Esophagus squamous epithelium (tissue), 5 donors: ENCODE measurements around the gene SLC1A7. TPM values are rescaled to one million over a fixed set of nuclear protein-coding genes. Genes with fewer than 3 reads are reported as not detected.
A peak's percentile ranks its signal among the peaks of the same experiment; 100 is the strongest.

Experiments used
- DNase-seq: peaks from one replicate; lab custom pipeline; 2025; lab: John Stamatoyannopoulos, UW
- H3K27ac ChIP-seq, 4 donors: fragments of 200-600 bp; sonication (generic); one replicate each; pipeline ENCODE4 v1.5.1; 2016 to 2019; ENCODE audit warnings: mild to moderate bottlenecking in 1 of 4
- H3K27me3 ChIP-seq, 4 donors: fragments of 200-600 bp; sonication (generic); 1 replicate in 3 of 4; 2 replicates in 1 of 4; pipeline versions ENCODE4 v1.5.1 to v1.6.0; 2017 to 2021; ENCODE audit warnings: antibody characterized with exemption in 1 of 4
- H3K36me3 ChIP-seq, 3 donors: fragments of 200-600 bp; sonication (generic); one replicate each; pipeline ENCODE4 v1.5.1; 2016 to 2019
- H3K4me1 ChIP-seq, 3 donors: fragments of 200-600 bp; sonication (generic); one replicate each; pipeline ENCODE4 v1.5.1; 2017 to 2019
- H3K4me3 ChIP-seq, 4 donors: fragments of 200-600 bp; sonication (generic); 1 replicate in 3 of 4; 2 replicates in 1 of 4; pipeline ENCODE4 v1.5.1; 2016 to 2019; ENCODE audit warnings: mild to moderate bottlenecking in 2 of 4, moderate library complexity in 1 of 4
- H3K9me3 ChIP-seq, 3 donors: fragments of 200-600 bp; sonication (generic); one replicate each; pipeline ENCODE4 v1.5.1; 2016 to 2019
- CTCF ChIP-seq, 6 experiments: fragments of 450-650 bp in 4 of 6; fragments of 200-600 bp in 2 of 6; sonication (generic) in 2 of 6; IDR thresholded peaks; one replicate each; pipeline ENCODE4 v1.5.1; 2016 to 2019; ENCODE audit warnings: antibody characterized with exemption in 6 of 6, mild to moderate bottlenecking in 4 of 6, moderate library complexity in 4 of 6
- POLR2A ChIP-seq, 4 donors: fragments of 450-650 bp; IDR thresholded peaks; one replicate each; pipeline ENCODE4 v1.6.1; 2017; ENCODE audit warnings: antibody characterized with exemption in 4 of 4, mild to moderate bottlenecking in 4 of 4, moderate library complexity in 3 of 4
- WGBS, 2 donors: methylation state at CpG; one replicate each; pipeline ENCODE4 v1.1.5; 2018; 5-methylcytosine and 5-hydroxymethylcytosine counted together
- intact Hi-C: fragments of 100-400 bp; cut with DNase I; formaldehyde crosslinking; loops from one replicate; pipeline ENCODE4 v1.15.0; 2022
- total RNA-seq, 4 donors: library from RNA; depleted of rRNA; stranded (reverse); fragments of >200 nt; gene quantifications; one replicate each; pipeline ENCODE4 v1.1.0, GENCODE V29; 2016
- donor health status: DM: yes; HTN: yes; CAD: no.

SLC1A7 gene
- total RNA-seq, 4 donors from 2014 or later: 0.57 TPM; not detected in 3

GRCh38 chr1:53076165-53076564 lies 66.3 kb downstream of the SLC1A7 start:
- no peaks in the 10 kb centered on the region for H3K4me1 ChIP-seq
- WGBS, 2 donors: 85 to 93% methylated on average over 9 of the region's 9 CpGs
- H3K27ac ChIP-seq: no peak overlapping the region
- TF ChIP-seq CTCF (IDR thresholded peaks at IDR 0.05) (no peak), POLR2A (IDR thresholded peaks at IDR 0.05) (no peak)
- H3K4me3 ChIP-seq: no peak overlapping the region
- no peak for DNase-seq
- intact Hi-C loops: no loop called here
- no peaks in the 10 kb centered on the region for H3K27me3 ChIP-seq
- H3K36me3 ChIP-seq: peaks cover 0 to 26% (median 0%) of the 10 kb centered on the region in 3 donors
- no peaks in the 10 kb centered on the region for H3K9me3 ChIP-seq

GRCh38 chr1:53075761-53076163 lies 66.7 kb downstream of the SLC1A7 start:
- DNase-seq: no peak
- no peaks in the 10 kb centered on the region for H3K27me3 ChIP-seq
- no peak overlapping the region for H3K4me3 ChIP-seq
- H3K4me1 ChIP-seq: no peaks in the 10 kb centered on the region
- 69 to 85% methylated on average over 3 to 5 of the region's 8 CpGs for WGBS, 2 donors
- no peaks in the 10 kb centered on the region for H3K9me3 ChIP-seq
- H3K27ac ChIP-seq: no peak overlapping the region
- intact Hi-C loops: no loop called here
- peaks cover 0 to 23% (median 0%) of the 10 kb centered on the region in 3 donors for H3K36me3 ChIP-seq
- TF ChIP-seq CTCF (IDR thresholded peaks at IDR 0.05) (no peak), POLR2A (IDR thresholded peaks at IDR 0.05) (no peak)

GRCh38 chr1:53075206-53075605 lies 67.2 kb downstream of the SLC1A7 start:
- H3K4me3 ChIP-seq: no peak overlapping the region
- no peak for DNase-seq
- H3K27me3 ChIP-seq: no peaks in the 10 kb centered on the region
- no peak for TF ChIP-seq POLR2A (IDR thresholded peaks at IDR 0.05)
- no peak for TF ChIP-seq CTCF (IDR thresholded peaks at IDR 0.05)
- H3K4me1 ChIP-seq: no peaks in the 10 kb centered on the region
- intact Hi-C loops: no loop called here
- peak overlapping the region in 1 of 4 donors; percentile 74 for H3K27ac ChIP-seq
- H3K9me3 ChIP-seq: no peaks in the 10 kb centered on the region
- WGBS, 2 donors: 88 to 89% methylated on average over 1 to 4 of the region's 4 CpGs
- peaks cover 0 to 25% (median 0%) of the 10 kb centered on the region in 3 donors for H3K36me3 ChIP-seq

GRCh38 chr1:53074313-53075154 lies 67.9 kb downstream of the SLC1A7 start:
- H3K9me3 ChIP-seq: no peaks in the 10 kb centered on the region
- TF ChIP-seq CTCF (IDR thresholded peaks at IDR 0.05) (no peak), POLR2A (IDR thresholded peaks at IDR 0.05) (no peak)
- no peak for DNase-seq
- no peaks in the 10 kb centered on the region for H3K27me3 ChIP-seq
- 50 to 89% methylated on average over 1 to 3 of the region's 8 CpGs for WGBS, 2 donors
- no peaks in the 10 kb centered on the region for H3K4me1 ChIP-seq
- H3K36me3 ChIP-seq: peaks cover 0 to 25% (median 0%) of the 10 kb centered on the region in 3 donors
- intact Hi-C loops: no loop called here
- peak overlapping the region in 2 of 4 donors; percentile 7 to 74 for H3K27ac ChIP-seq
- H3K4me3 ChIP-seq: no peak overlapping the region

GRCh38 chr1:53073868-53074311 lies 68.5 kb downstream of the SLC1A7 start:
- Histone ChIP-seq H3K9me3 (no peaks in the 10 kb centered on the region), H3K4me1 (no peaks in the 10 kb centered on the region), H3K4me3 (no peak overlapping the region), H3K27ac (peak overlapping the region in 3 of 4 donors; percentile 7 to 74 (median 22)), H3K36me3 (peaks cover 0 to 23% (median 0%) of the 10 kb centered on the region in 3 donors), H3K27me3 (no peaks in the 10 kb centered on the region)
- no peak for DNase-seq
- TF ChIP-seq CTCF (IDR thresholded peaks at IDR 0.05): no peak
- no peak for TF ChIP-seq POLR2A (IDR thresholded peaks at IDR 0.05)
- intact Hi-C loops: no loop called here
- 60 to 63% methylated on average over 5 to 7 of the region's 10 CpGs for WGBS, 2 donors
